Smooth muscle cell (in vitro differentiated cells): ENCODE results near the gene SHANK1. TPM values are rescaled to one million over a fixed set of nuclear protein-coding genes. Genes with fewer than 3 reads are reported as not detected.
A peak's percentile ranks its signal among the peaks of the same experiment; 100 is the strongest.

Experiments used
- DNase-seq: peaks from one replicate; lab custom pipeline; 2025; ENCODE audit not compliant: unreplicated experiment; lab: John Stamatoyannopoulos, UW
- H2AFZ ChIP-seq: fragments of 200-600 bp; sonication (generic); 2 replicates; pipeline ENCODE4 v1.6.0; 2016; ENCODE audit warnings: antibody characterized with exemption, low read depth, mild to moderate bottlenecking
- H3F3A ChIP-seq: fragments of 200-600 bp; sonication (generic); 2 replicates; pipeline ENCODE4 v1.6.0; 2017; ENCODE audit warnings: antibody characterized with exemption, low read depth
- H3K27ac ChIP-seq: fragments of 200-600 bp; sonication (generic); 2 replicates; pipeline ENCODE4 v1.5.1; 2016; ENCODE audit warnings: low read depth, mild to moderate bottlenecking
- H3K27me3 ChIP-seq: fragments of 200-600 bp; sonication (generic); 2 replicates; pipeline ENCODE4 v1.6.1; 2016; ENCODE audit warnings: low read depth, mild to moderate bottlenecking
- H3K36me3 ChIP-seq: fragments of 200-600 bp; sonication (generic); 2 replicates; pipeline ENCODE4 v1.5.1; 2016; ENCODE audit warnings: low read depth
- H3K4me1 ChIP-seq: fragments of 200-600 bp; sonication (generic); 2 replicates; pipeline ENCODE4 v1.5.1; 2016; ENCODE audit warnings: low read depth
- H3K4me2 ChIP-seq: fragments of 200-600 bp; sonication (generic); 2 replicates; pipeline ENCODE4 v1.6.0; 2016; ENCODE audit warnings: mild to moderate bottlenecking
- H3K4me3 ChIP-seq: fragments of 200-600 bp; sonication (generic); 2 replicates; pipeline ENCODE4 v1.5.1; 2016; ENCODE audit warnings: mild to moderate bottlenecking
- H3K79me2 ChIP-seq: fragments of 200-600 bp; sonication (generic); 2 replicates; pipeline ENCODE4 v1.6.0; 2016; ENCODE audit warnings: low read depth, mild to moderate bottlenecking
- H3K9ac ChIP-seq: fragments of 200-600 bp; sonication (generic); 2 replicates; pipeline ENCODE4 v1.6.0; 2016; ENCODE audit warnings: low read depth
- H3K9me3 ChIP-seq: fragments of 200-600 bp; sonication (generic); replicated peaks from 2 replicates; pipeline ENCODE4 v1.5.1; 2016; ENCODE audit warnings: low read depth
- H4K20me1 ChIP-seq: fragments of 200-600 bp; sonication (generic); 2 replicates; pipeline ENCODE4 v1.6.0; 2016; ENCODE audit warnings: low read depth
- CTCF ChIP-seq: fragments of 200-600 bp; sonication (generic); IDR thresholded peaks from 2 replicates; pipeline ENCODE4 v1.5.1; 2017; ENCODE audit warnings: borderline replicate concordance, mild to moderate bottlenecking, antibody characterized with exemption; ENCODE audit not compliant: insufficient read depth, poor library complexity, severe bottlenecking
- WGBS: methylation state at CpG from one replicate; pipeline ENCODE4 v1.1.7; 2016; ENCODE audit warnings: low lambda C conversion rate; 5-methylcytosine and 5-hydroxymethylcytosine counted together
- polyA plus RNA-seq: library from polyadenylated mRNA; unstranded; fragments of >200 nt; fragmentation: Nextera tagmentation; extraction: Ambion mirVana; gene quantifications from 2 replicates; pipeline ENCODE4 v1.2.1, GENCODE V29; 2016
- total RNA-seq: library from RNA; depleted of rRNA; stranded (reverse); fragments of >200 nt; gene quantifications from 2 replicates; pipeline ENCODE4 v1.2.3, GENCODE V29; 2014

SHANK1 gene
- total and polyA plus RNA-seq, 2 experiments from 2014 or later: 1.0 to 4.1 TPM

- no peak for DNase-seq
- Histone ChIP-seq H2AFZ (no peak overlapping the region), H3K9me3 (no peaks in the 10 kb centered on the region), H3K9ac (no peak overlapping the region), H3K27me3 (no peaks in the 10 kb centered on the region), H3K4me1 (no peaks in the 10 kb centered on the region), H3K4me3 (no peak overlapping the region), H3K27ac (no peak overlapping the region), H3F3A (no peaks in the 10 kb centered on the region), H3K79me2 (no peaks in the 10 kb centered on the region), H3K36me3 (no peaks in the 10 kb centered on the region), H4K20me1 (no peaks in the 10 kb centered on the region), H3K4me2 (no peak overlapping the region)
- TF ChIP-seq CTCF: no peak
- 69% methylated on average over 5 of the region's 5 CpGs for WGBS
Measured at GRCh38 chr19:50706387-50706786, 13.2 kb downstream of the SHANK1 start.

GRCh38 chr19:50705422-50706019 lies 14.1 kb downstream of the SHANK1 start:
- peak; percentile 56 for TF ChIP-seq CTCF
- 44% methylated on average over 9 of the region's 9 CpGs for WGBS
- Histone ChIP-seq H3K79me2 (no peaks in the 10 kb centered on the region), H3K4me2 (no peak overlapping the region), H3K36me3 (no peaks in the 10 kb centered on the region), H2AFZ (no peak overlapping the region), H3F3A (no peaks in the 10 kb centered on the region), H3K27me3 (peaks cover 4% of the 10 kb centered on the region), H3K4me1 (no peaks in the 10 kb centered on the region), H3K4me3 (no peak overlapping the region), H3K9me3 (no peaks in the 10 kb centered on the region), H3K27ac (no peak overlapping the region), H3K9ac (no peak overlapping the region), H4K20me1 (no peaks in the 10 kb centered on the region)
- no peak for DNase-seq

GRCh38 chr19:50703915-50704796 lies 15.4 kb downstream of the SHANK1 start:
- H3K36me3 ChIP-seq: no peaks in the 10 kb centered on the region
- peaks cover 11% of the 10 kb centered on the region for H3K27me3 ChIP-seq
- no peaks in the 10 kb centered on the region for H3K79me2 ChIP-seq
- TF ChIP-seq CTCF: no peak
- no peaks in the 10 kb centered on the region for H4K20me1 ChIP-seq
- no peak overlapping the region for H2AFZ ChIP-seq
- no peaks in the 10 kb centered on the region for H3K4me1 ChIP-seq
- H3K27ac ChIP-seq: no peak overlapping the region
- no peak overlapping the region for H3K9ac ChIP-seq
- WGBS: 50% methylated on average over 21 of the region's 22 CpGs
- no peaks in the 10 kb centered on the region for H3K9me3 ChIP-seq
- no peaks in the 10 kb centered on the region for H3F3A ChIP-seq
- no peak overlapping the region for H3K4me3 ChIP-seq
- no peak overlapping the region for H3K4me2 ChIP-seq
- no peak for DNase-seq
